ENCODE data around the gene EGFR. TPM values are rescaled to one million over a fixed set of nuclear protein-coding genes. Genes with fewer than 3 reads are reported as not detected.
A peak's percentile ranks its signal among the peaks of the same experiment; 100 is the strongest.

Gene EGFR
- total RNA-seq, 2 donors from 2014 or later, result 57.8 to 63.4 TPM

DNA sequence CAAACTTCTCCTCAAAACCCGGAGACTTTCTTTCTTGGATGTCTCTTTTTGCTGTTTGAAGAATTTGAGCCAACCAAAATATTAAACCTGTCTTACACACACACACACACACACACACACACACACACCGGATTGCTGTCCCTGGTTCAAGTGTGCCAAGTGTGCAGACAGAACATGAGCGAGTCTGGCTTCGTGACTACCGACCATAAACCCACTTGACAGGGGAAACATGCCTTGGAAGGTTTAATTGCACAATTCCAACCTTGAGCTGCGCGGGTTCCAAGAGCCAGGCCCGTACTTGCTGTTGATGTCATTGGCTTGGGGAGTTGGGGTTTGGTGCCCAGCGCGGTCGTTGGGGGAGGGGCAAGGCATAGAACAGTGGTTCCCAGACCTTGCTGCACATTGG is 1.7 kb downstream of the EGFR start:
- no peaks in the 10 kb centered on the region for H3K9me3 ChIP-seq
- H3K27ac ChIP-seq, result peak overlapping the region; percentile 82
- DNase-seq, result peak; percentile 46
- TF ChIP-seq, protein P1, sequence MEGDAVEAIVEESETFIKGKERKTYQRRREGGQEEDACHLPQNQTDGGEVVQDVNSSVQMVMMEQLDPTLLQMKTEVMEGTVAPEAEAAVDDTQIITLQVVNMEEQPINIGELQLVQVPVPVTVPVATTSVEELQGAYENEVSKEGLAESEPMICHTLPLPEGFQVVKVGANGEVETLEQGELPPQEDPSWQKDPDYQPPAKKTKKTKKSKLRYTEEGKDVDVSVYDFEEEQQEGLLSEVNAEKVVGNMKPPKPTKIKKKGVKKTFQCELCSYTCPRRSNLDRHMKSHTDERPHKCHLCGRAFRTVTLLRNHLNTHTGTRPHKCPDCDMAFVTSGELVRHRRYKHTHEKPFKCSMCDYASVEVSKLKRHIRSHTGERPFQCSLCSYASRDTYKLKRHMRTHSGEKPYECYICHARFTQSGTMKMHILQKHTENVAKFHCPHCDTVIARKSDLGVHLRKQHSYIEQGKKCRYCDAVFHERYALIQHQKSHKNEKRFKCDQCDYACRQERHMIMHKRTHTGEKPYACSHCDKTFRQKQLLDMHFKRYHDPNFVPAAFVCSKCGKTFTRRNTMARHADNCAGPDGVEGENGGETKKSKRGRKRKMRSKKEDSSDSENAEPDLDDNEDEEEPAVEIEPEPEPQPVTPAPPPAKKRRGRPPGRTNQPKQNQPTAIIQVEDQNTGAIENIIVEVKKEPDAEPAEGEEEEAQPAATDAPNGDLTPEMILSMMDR (IDR thresholded peaks at IDR 0.05), result no peak
- peak overlapping the region in 1 of 2 donors; percentile 81 for H3K9ac ChIP-seq (ENCODE audit: low read depth in 2 of 2, low read length in 2 of 2)
- no peaks in the 10 kb centered on the region for H3K4me1 ChIP-seq
- H3K4me3 ChIP-seq, result peak overlapping the region; percentile 73
- no peaks in the 10 kb centered on the region for H3K27me3 ChIP-seq
- intact Hi-C loops (cut with DNase I), result loop anchor here (10.0 kb wide), 2 partner anchors 114 to 234 kb away; no protein-coding TSS in a partner anchor
- no peaks in the 10 kb centered on the region for H3K36me3 ChIP-seq

- TF ChIP-seq, protein P1 (IDR thresholded peaks at IDR 0.05), result no peak
- intact Hi-C loops (cut with DNase I), result loop anchor here (10.0 kb wide), 2 partner anchors 114 to 234 kb away; no protein-coding TSS in a partner anchor
- H3K27ac ChIP-seq, result peak overlapping the region; percentile 0
These were observed 2.2 kb downstream of the EGFR start for GRCh38 chr7:55021053-55021452.

DNA sequence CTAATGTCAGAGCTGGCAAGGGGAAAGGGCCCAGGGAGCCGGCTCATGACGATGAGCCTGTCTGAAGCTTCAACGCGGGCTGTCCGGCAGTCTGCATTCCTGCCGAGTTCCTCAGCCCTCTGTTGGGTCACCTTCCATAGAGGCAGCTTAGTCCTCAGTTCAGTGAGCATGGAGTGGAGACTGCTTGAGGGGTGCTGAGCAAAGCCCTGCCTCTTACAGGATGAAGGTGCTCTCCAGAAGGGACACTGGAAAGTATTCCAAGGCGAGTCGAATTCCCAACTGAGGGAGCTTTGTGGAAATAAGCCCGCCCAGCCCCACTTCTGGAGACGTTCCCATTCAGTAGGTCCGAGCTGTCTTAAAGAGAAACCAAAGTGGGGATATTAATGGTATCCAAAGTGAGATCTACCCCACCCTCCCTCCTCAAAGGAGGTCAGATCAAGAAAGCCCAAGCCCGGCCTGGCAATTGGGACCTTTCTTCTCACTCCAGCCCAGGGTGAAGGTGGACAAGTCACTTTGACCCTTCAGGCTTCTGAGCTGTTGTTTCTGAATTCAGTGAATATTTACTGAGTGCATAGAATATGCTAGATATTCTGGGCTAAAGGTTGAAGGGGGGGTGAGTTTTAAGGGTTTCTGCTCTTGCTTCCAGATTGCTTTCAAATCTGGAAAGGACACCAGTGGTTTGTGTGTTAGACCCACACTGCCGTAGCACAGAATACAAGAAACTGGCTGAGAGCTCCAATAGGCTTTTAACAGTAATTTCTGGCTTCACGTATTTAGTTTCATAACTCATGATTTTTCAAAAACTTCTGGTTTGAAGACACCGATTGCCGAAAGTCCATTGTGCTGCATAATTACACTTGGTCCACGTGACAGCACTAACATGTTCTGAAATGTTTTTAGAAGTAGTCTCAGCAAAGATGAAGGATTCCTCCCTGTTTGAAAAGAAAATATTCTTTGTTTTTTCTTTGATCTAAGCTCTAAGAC is 3.5 kb downstream of the EGFR start:
- no peaks in the 10 kb centered on the region for H3K27me3 ChIP-seq
- H3K4me3 ChIP-seq, result no peak overlapping the region
- H3K27ac ChIP-seq, result no peak overlapping the region
- H3K9ac ChIP-seq (ENCODE audit: low read depth in 2 of 2, low read length in 2 of 2), result no peak overlapping the region
- H3K36me3 ChIP-seq, result no peaks in the 10 kb centered on the region
- H3K4me1 ChIP-seq, result no peaks in the 10 kb centered on the region
- no peak for DNase-seq
- TF ChIP-seq, protein P1 (IDR thresholded peaks at IDR 0.05), result no peak
- no peaks in the 10 kb centered on the region for H3K9me3 ChIP-seq
- intact Hi-C loops (cut with DNase I), result loop anchor here (10.0 kb wide), 2 partner anchors 113 to 233 kb away; no protein-coding TSS in a partner anchor

More at GRCh38 chr7:55021053-55021452, 2.2 kb downstream of the EGFR start:
- Histone ChIP-seq H3K9me3 (no peaks in the 10 kb centered on the region), H3K4me3 (no peak overlapping the region), H3K36me3 (no peaks in the 10 kb centered on the region), H3K27me3 (no peaks in the 10 kb centered on the region), H3K4me1 (no peaks in the 10 kb centered on the region), H3K9ac (ENCODE audit: low read depth in 2 of 2, low read length in 2 of 2) (no peak overlapping the region)
- no peak for DNase-seq

- Histone ChIP-seq H3K9ac (ENCODE audit: low read depth in 2 of 2, low read length in 2 of 2) (no peak overlapping the region), H3K4me1 (no peaks in the 10 kb centered on the region), H3K36me3 (no peaks in the 10 kb centered on the region), H3K27me3 (no peaks in the 10 kb centered on the region), H3K9me3 (no peaks in the 10 kb centered on the region), H3K27ac (no peak overlapping the region), H3K4me3 (no peak overlapping the region)
- DNase-seq, result no peak
- TF ChIP-seq, protein P1 (IDR thresholded peaks at IDR 0.05), result no peak
- intact Hi-C loops (cut with DNase I), result loop anchor here (10.0 kb wide), 2 partner anchors 111 to 231 kb away; no protein-coding TSS in a partner anchor
These were observed 5.2 kb downstream of the EGFR start for GRCh38 chr7:55023841-55024505.

DNA sequence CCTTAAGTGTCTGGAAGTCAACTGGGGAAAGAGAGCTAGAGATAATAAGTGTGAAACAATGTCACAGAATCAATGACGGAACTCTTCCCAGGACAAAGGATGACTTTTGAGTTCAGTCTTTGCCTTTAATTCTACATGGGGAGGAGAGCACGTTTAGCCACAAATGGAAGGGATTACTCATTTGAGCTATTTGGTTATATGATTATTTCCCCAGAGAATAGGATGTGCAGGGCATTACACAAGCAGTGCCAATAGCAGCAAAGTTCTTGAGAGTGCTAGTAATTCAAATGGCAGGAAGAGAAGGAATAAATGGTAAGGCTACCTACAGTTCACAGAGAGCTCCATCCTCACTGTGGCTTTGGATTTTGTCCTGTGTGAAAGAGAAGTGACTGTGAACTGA is 6.0 kb downstream of the EGFR start:
- TF ChIP-seq, protein P1 (IDR thresholded peaks at IDR 0.05), result no peak
- no peaks in the 10 kb centered on the region for H3K36me3 ChIP-seq
- intact Hi-C loops (cut with DNase I), result loop anchor here (10.0 kb wide), 2 partner anchors 110 to 230 kb away; no protein-coding TSS in a partner anchor
- DNase-seq, result no peak
- no peak overlapping the region for H3K4me3 ChIP-seq
- no peaks in the 10 kb centered on the region for H3K9me3 ChIP-seq
- no peak overlapping the region for H3K27ac ChIP-seq
- no peaks in the 10 kb centered on the region for H3K27me3 ChIP-seq
- H3K4me1 ChIP-seq, result no peaks in the 10 kb centered on the region
- H3K9ac ChIP-seq (ENCODE audit: low read depth in 2 of 2, low read length in 2 of 2), result no peak overlapping the region
